Measurements from ENCODE around the gene SLC35B3. TPM values are rescaled to one million over a fixed set of nuclear protein-coding genes. Genes with fewer than 3 reads are reported as not detected.

SLC35B3 gene
- total and polyA plus RNA-seq, 2 of the 8 experiments (the other 6 are each of a cell fraction or from before 2014, with no cell fraction given): 5.5 to 9.8 TPM

DNA sequence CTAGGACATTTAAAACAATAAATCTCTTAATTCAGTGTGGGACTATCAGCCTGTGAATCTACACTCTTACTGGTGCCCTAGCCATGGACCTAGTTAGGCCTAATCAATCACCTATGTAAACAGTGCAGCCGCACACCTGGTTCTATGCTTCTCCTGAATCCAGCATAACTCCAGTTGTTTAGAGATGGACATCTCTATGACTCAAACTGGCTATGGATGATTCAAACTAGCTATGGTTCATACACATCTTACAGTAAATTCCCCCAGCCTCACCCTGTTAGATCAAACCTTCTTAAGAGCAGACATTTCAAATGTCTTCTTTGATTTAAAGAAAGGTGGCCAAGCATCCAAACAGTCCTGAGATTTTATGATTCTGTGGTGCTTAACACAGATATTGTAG is 34.7 kb downstream of the SLC35B3 start:
- Histone ChIP-seq H3K4me3 (ENCODE audit: extremely low read depth in 1 of 4, insufficient read depth in 2 of 4, low read depth in 3 of 4, low read length in 4 of 4) (no peak overlapping the region), H2BK5ac (ENCODE audit: low read depth, low read length) (no peak overlapping the region), H3K23ac (ENCODE audit: insufficient read length) (no peak overlapping the region), H4K20me1 (replicated peaks in 1 of 2; ENCODE audit: control insufficient read depth in 1 of 2, insufficient read depth in 2 of 2, low read length in 2 of 2) (no peaks in the 10 kb centered on the region), H2AK5ac (ENCODE audit: low read depth, low read length) (no peak overlapping the region), H3K36me3 (ENCODE audit: control insufficient read depth in 2 of 4, insufficient read depth in 4 of 4, low read length in 3 of 4) (no peaks in the 10 kb centered on the region), H2BK120ac (replicated peaks; ENCODE audit: low read depth, low read length) (no peak overlapping the region), H3K18ac (ENCODE audit: extremely low read depth, low read length) (no peak overlapping the region), H2BK20ac (ENCODE audit: low read length) (no peak overlapping the region), H3K79me1 (ENCODE audit: low read depth, low read length) (no peaks in the 10 kb centered on the region), H2BK12ac (ENCODE audit: low read depth, low read length) (no peak overlapping the region), H3K79me2 (ENCODE audit: control insufficient read depth in 1 of 2, insufficient read depth in 2 of 2, low read length in 2 of 2) (no peaks in the 10 kb centered on the region), H4K91ac (replicated peaks; ENCODE audit: insufficient read length, low read length) (no peak overlapping the region), H3K4me1 (replicated peaks in 1 of 4; ENCODE audit: control insufficient read depth in 3 of 4, insufficient read depth in 4 of 4, low read length in 3 of 4) (no peaks in the 10 kb centered on the region), H3K23me2 (ENCODE audit: low read depth, low read length) (no peaks in the 10 kb centered on the region), H3K14ac (ENCODE audit: insufficient read length) (no peak overlapping the region), H3K27ac (ENCODE audit: low read depth, low read length) (no peak overlapping the region), H3K9me3 (ENCODE audit: insufficient read depth in 2 of 2, low read depth in 1 of 2, low read length in 1 of 2) (no peaks in the 10 kb centered on the region), H3K56ac (replicated peaks; ENCODE audit: insufficient read length, low read depth, low read length) (no peak overlapping the region), H3K4me2 (ENCODE audit: insufficient read depth in 1 of 2, low read depth in 2 of 2, low read length in 2 of 2) (no peak overlapping the region), H3K9ac (replicated peaks in 1 of 4; ENCODE audit: extremely low read depth in 1 of 4, low read depth in 3 of 4, low read length in 3 of 4) (no peak overlapping the region), H4K5ac (ENCODE audit: insufficient read length, low read depth, low read length) (no peak overlapping the region), H4K8ac (ENCODE audit: extremely low read depth, insufficient read depth, low read length) (no peak overlapping the region), H3K4ac (replicated peaks; ENCODE audit: insufficient read length, low read depth, low read length) (no peak overlapping the region), H3K27me3 (replicated peaks in 1 of 4; ENCODE audit: control insufficient read depth in 3 of 4, extremely low read depth in 1 of 4, insufficient read depth in 3 of 4, low read length in 3 of 4) (no peaks in the 10 kb centered on the region), H2AFZ (ENCODE audit: low read length) (no peak overlapping the region), H2BK15ac (ENCODE audit: low read length) (no peak overlapping the region)
- ChIA-PET POLR2A (ENCODE audit: partially characterized antibody) (no interaction called here), CTCF (ENCODE audit: partially characterized antibody) (interaction anchor here (0.7 kb wide), 1 partner anchor 132 kb away, joined by 3 read pairs; no protein-coding TSS in a partner anchor)
- FAIRE-seq (no peak), DNase-seq (ENCODE audit: low read depth in 1 of 2, low spot score in 2 of 2) (no peak)
- WGBS, 2 experiments (ENCODE audit: extremely low coverage in 1 of 2, insufficient coverage in 1 of 2, insufficient read length in 1 of 2, insufficient replicate concordance in 2 of 2, low coverage in 1 of 2, low lambda C conversion rate in 2 of 2, missing lambda C conversion rate in 1 of 2): 94% methylated on average over 1 of the region's 1 CpG; no CpG with 5 or more reads in 1 of the 2 experiments
- TF ChIP-seq CEBPB (IDR thresholded peaks at IDR 0.05; ENCODE audit: low read depth, low read length): no peak
- no peak for TF ChIP-seq BCL11A (IDR thresholded peaks at IDR 0.05; ENCODE audit: low read depth in 2 of 2, low read length in 2 of 2)
- no peak for TF ChIP-seq TBP (IDR thresholded peaks at IDR 0.05; ENCODE audit: low read depth, low read length)
- TF ChIP-seq SP4 (IDR thresholded peaks at IDR 0.05; ENCODE audit: low read length): no peak
- TF ChIP-seq TCF12 (IDR thresholded peaks at IDR 0.05; ENCODE audit: low read depth, low read length): no peak
- TF ChIP-seq SIRT6 (IDR thresholded peaks at IDR 0.05; ENCODE audit: low read length): no peak
- no peak for TF ChIP-seq FOSL1 (IDR thresholded peaks at IDR 0.05; ENCODE audit: insufficient read depth, low read depth, low read length)
- no peak for TF ChIP-seq TAF1 (IDR thresholded peaks at IDR 0.05; ENCODE audit: low read depth, low read length)
- no peak for TF ChIP-seq HDAC6 (IDR thresholded peaks at IDR 0.05; ENCODE audit: low read depth, low read length)

All from H1 (cell line).